GM19043 (cell line): ENCODE measurements around the gene CALN1.

Source experiments
- ATAC-seq: cut with Tn5 transposase; IDR thresholded peaks from one replicate; pipeline ENCODE4 v1.9.1; 2021; ENCODE audit warnings: low read depth; ENCODE audit not compliant: unreplicated experiment

The CALN1 gene

DNA sequence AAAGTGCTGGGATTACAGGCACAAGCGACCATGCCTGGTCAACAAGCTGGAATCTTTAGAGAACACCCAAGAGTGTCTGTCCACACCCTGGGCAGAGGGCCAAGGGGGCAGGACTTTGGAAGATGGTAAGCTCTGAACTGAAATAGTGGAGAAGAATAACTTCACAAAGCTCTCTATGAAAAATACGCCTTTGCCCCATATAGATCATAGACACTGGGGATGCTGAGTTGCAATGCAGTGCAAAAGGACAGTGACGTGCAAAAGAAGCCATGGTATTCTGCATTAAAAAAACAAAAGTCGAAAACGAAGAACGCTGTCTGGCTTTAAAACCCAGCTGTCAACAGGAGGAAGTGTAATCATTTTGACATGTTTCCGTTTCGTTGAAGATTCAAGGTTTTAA, 353.6 kb downstream of the CALN1 start:
- no peak for ATAC-seq

DNA sequence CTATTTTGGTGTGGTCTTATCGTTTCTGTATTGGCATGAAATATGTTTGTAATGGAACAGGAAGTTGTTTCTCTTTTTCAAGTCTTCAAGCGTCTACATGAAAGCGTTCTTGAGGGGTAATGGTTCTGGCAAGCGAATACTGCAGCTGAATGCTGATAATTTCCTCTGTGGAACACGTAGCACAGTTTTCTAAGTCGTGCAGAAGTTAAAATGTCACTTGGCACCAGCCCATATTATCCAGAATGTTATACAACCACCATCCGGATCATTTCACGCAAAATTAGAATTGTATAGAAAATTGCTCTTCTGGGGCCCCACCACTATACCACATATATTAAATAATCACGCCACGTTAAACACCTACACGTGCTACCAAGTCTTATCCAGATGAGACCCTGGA, 354.3 kb downstream of the CALN1 start:
- ATAC-seq, result no peak

DNA sequence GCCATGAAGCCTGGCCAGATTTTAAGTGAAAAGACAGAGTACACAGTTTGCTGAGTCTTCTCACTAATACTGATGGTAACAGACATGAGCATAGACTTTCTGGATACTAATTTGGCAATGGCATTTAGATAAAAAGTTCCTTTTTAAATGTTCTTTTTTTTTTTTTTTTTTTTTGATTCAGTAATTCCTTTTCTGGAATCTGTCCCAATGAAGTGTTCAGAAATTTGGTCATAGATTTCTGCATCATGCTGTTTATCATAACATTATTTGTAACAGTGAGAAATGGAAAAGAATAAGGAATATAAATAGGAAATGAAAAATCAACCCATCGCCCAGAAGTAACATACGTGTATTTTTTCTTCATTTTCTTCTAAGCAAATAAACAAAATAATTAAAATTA, 354.9 kb downstream of the CALN1 start:
- ATAC-seq, result no peak

DNA sequence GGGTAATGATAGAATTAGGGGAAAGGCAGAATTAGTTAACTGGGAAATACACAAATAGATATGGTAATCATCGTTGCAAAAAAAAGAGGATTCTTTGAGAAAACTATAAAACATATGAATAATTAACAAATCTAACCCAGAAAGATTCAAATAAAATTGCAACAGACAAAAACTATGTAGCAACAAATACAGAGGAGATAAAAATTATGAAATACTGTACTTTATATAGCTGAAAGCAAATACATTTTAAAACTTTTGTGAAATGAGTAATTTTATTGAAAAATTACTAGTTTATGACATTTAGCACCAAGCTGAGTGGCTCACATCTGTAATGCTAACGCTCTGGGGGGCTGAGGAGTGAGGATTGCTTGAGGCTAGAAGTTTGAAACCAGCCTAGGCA, 356.7 kb downstream of the CALN1 start:
- ATAC-seq, result no peak

DNA sequence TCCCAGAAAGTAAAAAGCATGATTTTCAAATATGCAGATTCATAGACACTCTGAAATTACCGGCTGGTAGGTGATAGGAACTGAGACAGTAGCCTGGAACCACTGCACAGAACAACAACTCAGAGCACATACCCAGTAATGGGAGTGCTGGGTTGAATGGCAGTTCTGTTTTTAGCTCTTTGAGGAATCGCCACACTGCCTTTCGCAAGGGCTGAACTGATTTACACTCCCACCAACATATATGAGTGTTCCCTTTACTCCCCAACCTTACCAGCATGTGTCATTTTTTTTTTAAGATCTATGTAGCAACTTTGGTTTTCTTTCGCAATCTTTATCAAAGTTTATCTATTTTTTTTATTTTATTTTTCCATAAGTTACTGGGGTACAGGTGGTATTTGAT, 358.8 kb downstream of the CALN1 start:
- ATAC-seq, result no peak

DNA sequence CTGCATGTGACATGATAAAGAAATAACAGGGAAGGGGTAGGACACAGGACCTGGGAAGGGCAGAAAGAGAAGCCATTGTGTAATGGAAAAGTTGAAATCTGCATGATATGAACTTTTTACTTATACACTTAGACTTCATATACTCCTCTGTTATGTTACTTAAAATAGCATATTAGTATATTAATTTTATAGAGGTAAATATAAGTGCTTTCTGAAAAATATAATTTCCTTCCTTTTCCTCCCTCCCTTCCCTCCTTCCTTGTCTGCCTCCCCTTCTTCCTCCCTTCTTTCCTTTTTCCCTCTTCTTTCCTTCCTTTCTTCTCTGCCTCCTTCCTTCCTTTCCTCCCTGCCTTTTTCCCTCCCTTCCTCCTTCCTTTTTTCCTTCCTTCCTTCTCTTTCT, 363.7 kb downstream of the CALN1 start:
- no peak for ATAC-seq

DNA sequence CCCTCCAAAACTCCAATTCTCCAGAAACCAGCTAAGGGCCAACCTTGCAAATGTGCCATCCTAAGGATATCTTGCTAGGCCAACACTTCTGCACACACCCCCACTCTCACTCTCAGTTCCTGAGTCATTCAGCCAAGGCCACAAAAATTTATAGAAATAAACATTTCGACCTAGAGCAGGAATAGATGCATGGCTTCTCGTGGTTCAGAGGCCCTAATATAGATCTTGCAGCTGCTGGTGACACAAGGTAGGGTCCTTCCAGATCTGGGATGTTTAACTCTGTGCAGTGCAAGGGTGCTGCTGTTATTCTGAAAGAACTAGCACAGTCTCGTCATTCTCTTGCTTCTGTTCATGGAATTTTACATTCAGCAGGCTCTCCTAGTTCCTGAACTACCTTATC, 369.3 kb downstream of the CALN1 start:
- ATAC-seq, result no peak

DNA sequence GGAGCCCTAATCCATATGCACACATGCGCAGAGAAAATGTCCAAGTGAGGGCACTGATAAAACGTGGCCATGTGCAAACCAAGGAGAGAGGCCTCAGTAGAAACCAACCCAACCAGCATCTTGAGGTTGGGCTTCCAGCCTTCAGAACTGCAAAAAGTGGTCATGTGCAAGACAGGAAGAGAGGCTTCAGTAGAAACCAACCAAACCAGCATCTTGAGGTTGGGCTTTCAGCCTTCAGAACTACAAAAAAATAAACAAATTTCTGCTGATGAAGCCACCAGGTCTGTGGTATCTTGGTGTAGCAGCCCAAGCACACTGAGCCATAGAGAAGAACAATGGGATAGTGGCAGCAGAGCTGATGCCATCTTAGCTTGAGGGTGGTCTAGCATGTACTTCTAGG, 371.5 kb downstream of the CALN1 start:
- no peak for ATAC-seq

DNA sequence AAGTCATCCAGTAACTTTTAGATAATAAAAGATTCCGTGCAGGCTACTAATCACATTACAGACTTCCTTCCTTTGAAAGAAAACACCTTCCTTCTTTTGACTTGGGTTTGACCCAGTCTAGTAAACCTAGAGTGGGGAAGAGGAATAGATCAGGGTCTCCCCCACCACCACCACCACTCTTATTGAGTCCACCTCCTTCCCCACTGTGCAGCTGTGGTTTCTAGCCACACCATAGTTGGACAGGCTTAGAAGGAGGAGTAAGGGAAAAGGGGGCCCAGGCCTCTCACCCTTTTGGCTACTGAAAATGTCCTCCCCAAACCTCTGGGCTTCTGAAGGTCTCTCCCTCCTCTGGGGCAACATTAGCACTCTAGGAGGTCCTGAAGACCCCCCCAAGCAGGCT, 372.7 kb downstream of the CALN1 start:
- no peak for ATAC-seq

DNA sequence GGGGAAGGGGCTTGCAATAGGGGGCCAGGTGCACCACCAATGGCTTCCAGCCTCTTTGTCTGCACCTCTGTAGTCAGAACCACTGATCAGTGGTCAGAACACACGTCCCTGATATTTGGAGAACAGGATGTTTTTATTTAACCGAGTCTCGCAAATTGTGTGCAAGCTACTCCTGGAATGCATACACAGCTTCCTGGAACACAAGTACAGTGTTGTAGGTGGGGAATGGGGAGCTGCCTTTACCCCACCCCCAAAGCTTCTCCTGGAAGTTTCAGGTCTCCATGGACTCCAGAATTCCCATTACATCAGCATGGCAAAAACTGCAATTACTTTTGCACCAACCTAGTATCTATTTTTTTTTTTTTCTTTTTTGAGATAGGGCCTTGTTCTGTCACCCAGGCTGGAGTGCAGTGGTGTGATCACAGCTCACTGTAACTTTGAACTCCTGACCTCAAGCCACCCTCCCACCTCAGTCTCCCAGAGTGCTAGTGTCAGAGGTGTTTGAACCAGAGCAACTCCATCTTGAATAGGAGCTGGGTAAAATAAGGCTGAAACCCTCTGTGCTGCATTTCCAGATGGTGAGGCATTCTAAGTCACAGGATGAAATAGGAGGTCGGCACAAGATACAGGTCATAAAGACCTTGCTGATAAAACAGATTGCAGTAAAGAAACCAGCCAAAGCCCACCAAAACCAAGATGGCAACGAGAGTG, 374.0 kb downstream of the CALN1 start:
- ATAC-seq, result no peak

DNA sequence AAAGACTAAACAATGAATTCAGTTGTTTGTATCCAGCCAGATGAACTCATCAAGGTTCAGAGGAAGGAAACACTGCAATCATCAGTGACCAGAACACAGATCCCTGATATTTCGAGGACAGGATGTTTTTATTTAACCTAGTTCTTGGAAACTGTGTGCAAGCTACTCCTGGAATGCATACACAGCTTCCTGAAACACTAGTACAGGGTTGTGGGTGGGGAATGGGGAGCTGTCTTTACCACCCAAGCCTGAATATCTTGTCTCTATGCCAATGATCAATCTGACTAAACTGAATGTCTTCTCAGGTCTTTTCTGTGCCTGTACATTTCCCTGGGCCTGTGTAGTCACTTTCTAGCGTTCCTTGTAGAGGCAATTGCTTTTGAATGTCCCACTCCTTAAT, 374.6 kb downstream of the CALN1 start:
- no peak for ATAC-seq

DNA sequence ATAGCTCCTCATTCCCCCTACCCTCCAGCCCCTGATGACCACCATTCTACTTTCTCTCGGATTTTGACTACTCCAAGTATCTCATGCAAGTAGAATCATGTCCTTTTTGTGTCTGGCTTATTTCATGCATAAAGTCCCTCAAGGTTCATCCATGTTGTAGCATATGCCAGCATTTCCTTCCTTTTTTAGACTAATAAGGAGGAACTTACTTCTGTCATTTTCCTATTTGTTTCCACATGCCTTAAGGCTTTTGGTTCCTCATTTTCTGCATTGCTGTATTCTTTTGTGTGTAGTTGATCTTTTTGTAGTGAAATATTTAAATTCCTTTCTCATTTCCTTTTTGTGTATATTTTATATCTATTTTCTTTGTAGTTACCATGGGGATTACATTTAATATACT, 376.9 kb downstream of the CALN1 start:
- ATAC-seq, result no peak

DNA sequence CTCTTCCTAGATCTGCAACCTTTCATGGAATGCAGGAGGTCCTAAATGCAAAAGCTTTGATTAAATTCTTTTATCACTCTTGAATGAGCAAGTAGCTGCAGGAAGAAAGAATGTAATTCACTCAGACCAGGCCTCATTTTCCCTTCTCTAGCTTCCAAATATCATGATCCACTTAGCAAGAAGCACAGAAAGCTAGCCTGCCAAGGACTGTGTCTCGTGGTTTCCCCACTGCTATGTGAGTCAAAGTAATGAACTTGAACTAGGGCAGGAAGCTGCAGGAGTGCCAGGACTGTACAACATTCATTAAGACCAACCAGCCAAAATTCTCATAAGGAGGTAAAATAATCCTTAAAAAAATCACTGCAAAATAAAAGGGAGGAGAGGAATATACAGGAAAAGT, 379.2 kb downstream of the CALN1 start:
- ATAC-seq, result no peak

DNA sequence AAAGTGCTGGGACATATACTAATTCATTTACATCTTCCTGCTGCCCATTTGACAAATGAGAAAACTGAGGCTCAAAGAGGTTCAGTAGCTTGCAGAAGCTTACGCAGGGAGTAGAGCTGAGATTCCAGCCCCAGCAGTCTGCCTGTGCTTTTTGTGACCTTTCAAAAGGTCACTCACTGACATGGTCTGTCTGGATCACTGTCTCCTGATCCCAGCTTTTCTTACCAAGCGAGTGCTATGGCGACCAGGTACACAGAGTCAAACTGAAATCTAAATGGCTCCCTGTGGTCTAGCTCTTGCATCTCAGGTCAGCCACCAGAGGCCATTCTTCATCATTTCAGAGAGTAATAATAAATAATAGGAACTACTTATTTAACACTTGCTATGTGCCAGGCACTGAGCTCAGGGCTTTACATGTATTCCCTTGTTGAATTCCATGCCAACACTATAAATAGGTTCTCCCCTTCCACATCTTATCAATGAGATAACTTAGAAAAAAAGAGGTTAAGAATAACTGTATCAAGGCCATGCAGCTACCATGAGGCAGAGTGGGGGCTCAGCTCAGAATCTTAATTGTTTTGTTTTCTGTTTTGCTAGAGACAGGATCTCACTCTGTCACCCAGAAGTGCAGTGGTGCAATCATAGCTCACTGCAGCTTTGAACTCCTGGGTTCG, 381.0 kb downstream of the CALN1 start:
- ATAC-seq, result no peak

DNA sequence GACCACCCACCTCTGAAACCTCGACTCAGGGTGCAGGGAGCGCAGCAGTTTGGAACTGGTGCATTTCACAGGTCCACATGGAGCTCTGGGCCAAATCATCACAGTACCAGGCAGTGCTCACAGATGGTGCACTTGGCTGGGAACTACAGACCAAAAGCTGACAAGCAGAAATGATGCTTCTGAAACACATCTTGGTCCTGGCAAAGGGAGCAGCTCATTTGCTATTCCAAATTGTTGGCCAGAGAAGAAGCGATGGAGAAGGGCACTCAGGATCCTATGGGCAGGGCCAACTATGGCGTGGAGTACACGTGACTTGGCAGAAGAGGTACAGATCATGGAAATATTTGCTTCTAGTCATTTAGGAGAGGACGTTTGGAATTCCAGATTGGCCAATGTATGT, 383.9 kb downstream of the CALN1 start:
- ATAC-seq, result no peak

DNA sequence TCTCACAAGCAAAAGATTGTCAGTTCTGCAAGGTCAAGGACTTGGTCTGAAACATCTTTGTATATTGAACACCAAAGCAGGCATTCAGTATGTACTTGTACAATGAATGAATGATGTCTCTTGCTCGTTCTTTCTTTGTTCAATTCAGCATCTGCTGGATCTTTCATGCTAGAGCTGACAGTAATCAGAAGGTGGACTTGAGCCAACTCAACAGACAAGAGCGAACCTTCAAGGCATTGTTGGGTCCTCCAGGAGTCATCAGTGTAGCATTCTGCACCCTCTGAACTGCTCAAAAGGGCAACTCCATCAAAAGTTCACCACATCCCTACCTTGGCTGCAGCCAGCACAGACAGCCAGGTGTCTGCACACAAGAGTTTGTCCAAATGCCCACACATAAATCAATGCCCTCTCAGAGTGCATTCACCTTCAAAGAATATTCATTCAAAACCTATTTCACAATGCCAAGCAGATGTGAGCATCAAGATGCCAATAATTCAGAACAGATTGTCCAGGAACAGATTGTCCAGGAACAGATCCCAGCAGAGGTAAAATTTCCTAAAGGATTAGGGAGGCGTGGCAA, 386.7 kb downstream of the CALN1 start:
- ATAC-seq, result no peak

DNA sequence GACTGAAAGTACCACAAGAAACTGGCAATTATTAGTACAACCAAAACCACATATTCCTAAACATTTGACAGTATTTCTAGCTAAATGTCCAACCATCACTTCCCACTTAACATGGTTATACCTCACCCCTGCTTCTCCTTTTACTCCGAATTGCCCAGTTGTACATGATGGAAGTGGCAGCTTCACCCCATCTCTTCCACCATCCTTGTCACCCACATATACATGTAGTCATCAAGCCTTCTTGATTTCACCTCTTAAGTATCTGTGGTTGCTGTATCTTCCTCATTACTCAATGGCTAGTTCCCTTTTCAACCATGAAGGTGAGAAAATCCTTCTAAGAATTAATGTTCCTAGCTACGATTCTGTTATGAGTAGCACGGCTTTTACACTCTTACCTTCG, 388.2 kb downstream of the CALN1 start:
- no peak for ATAC-seq

DNA sequence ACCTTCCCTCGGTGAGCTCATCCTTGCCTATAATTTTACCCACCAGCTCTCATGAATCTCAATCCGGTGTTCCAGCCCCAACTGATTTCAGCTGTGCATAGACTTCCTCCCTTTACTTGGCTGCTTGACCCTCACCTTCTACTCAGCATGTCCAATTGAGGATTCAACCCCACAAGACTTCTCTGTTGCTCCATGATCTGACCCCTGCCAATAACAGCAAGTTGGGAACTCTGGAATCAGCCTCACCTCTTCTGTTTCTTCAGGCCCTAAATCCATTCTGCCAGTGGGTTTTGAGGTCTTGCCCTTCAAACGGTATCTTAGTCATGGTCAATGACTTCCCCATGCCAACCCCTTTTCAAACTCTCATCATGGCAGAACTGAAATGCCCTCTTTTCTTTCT, 390.4 kb downstream of the CALN1 start:
- no peak for ATAC-seq

DNA sequence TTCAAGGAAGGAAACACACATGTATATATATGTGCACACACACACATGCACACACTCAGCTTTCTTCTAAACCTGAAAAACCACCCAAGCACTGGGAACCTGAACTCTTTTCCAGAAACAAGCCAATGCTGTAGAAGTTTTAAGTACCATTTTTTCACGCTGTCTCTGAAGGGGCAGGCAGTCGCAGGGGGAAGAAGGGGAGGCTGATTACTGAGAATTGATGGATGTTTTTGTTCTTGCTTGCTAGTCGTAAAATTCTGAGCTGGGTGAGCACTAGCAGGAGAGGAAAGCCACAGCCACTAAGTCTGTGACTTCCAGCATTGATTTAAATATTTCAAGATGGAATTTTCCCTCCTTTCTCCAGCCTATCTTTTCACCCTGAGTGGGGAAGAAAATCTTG, 391.8 kb downstream of the CALN1 start:
- ATAC-seq, result no peak

DNA sequence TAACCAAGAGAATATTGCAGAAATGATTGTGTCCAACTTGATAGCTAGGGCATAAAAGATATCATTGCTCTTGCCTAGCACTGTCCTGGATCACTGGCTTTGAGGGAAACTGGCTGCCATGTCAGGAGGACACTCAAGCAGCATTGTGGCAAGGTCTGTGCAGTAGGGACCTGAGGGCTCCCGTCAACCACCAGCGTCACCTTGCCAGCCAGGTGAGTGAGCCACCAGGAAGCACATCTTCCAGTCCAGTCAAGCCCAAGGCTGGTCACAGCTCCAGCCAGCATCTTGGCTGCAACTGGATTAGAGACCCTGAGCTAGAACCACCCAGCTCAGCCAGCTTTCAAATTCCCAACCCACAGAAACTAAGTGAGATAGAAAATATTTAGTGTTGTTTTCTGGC, 392.7 kb downstream of the CALN1 start:
- ATAC-seq, result no peak

DNA sequence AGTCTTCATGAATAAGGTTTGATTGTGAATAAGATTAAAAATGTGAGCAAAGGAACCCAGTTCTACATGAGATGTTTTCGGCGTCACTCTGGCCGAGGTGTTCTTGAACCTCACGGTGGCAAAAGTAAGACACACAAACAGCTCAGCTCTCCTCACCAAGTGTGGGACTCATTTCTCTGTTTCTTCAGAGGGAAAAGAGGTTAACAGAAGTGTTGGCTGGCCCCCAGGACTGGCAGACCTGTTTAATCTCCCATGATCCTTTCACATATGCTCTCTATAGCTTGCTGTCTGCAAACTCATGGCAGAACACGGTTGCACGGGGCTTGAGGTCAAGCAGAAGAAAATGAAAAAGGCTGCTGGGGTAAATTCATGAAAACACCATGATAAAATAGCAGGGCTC, 394.4 kb downstream of the CALN1 start:
- ATAC-seq, result no peak

DNA sequence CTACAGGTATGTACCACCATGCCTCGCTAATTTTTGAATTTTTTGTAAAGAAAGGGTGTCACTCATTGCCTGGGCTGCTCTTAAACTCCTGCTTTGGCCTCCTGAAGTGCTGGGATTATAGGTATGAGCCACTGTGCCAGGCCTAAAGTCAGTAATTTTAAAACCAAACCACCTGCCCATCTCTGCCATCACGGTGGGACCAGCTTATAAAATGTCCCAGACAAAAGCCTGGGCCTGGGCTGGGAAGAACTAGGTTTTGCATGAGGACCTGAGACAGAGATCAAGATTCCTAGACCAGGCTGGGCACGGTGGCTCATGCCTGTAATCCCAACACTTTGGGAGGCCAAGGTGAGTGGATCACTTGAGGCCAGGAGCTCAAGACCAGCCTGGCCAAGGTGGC, 395.6 kb downstream of the CALN1 start:
- ATAC-seq, result no peak
